Activated T-helper 17 cell treated with anti-CD3 and anti-CD28 coated beads, Interleukin-2, amount 50 U/mL, for 72 hours (primary cell): ENCODE measurements around the gene TRAT1. TPM values are rescaled to one million over a fixed set of nuclear protein-coding genes. Genes with fewer than 3 reads are reported as not detected.

Experiments used
- ATAC-seq: fragments of 150-1000 bp; cut with Tn5 transposase; replicated peaks from 2 replicates; pipeline ENCODE4 v1.10.0; 2021; ENCODE audit warnings: mild to moderate bottlenecking, moderate library complexity
- H3K27ac Mint-ChIP-seq: one replicate; pipeline ENCODE4 v1.8.0; 2022; ENCODE audit warnings: mixed read lengths
- H3K27me3 Mint-ChIP-seq: one replicate; pipeline ENCODE4 v1.8.0; 2022; ENCODE audit warnings: mixed read lengths
- H3K36me3 Mint-ChIP-seq: one replicate; pipeline ENCODE4 v1.8.0; 2022; ENCODE audit warnings: low read depth, mild to moderate bottlenecking, mixed read lengths
- H3K4me1 Mint-ChIP-seq: one replicate; pipeline ENCODE4 v1.8.0; 2022; ENCODE audit warnings: mixed read lengths
- H3K4me3 Mint-ChIP-seq: one replicate; pipeline ENCODE4 v1.8.0; 2022; ENCODE audit warnings: mild to moderate bottlenecking, mixed read lengths
- H3K9me3 Mint-ChIP-seq: one replicate; pipeline ENCODE4 v1.8.0; 2022; ENCODE audit warnings: mixed read lengths
- total RNA-seq, 2 donors: library from RNA; stranded (reverse); gene quantifications; one replicate each; pipeline ENCODE4 v1.2.3, GENCODE V29; 2022

Gene TRAT1
- total RNA-seq, 2 donors from 2014 or later: 33.0 to 56.7 TPM

GRCh38 chr3:108883373-108883772, 60.8 kb downstream of the TRAT1 start:
- no peaks in the 10 kb centered on the region for H3K9me3 Mint-ChIP-seq
- H3K36me3 Mint-ChIP-seq: no peaks in the 10 kb centered on the region
- no peak overlapping the region for H3K4me3 Mint-ChIP-seq
- ATAC-seq: peak; percentile 16
- no peaks in the 10 kb centered on the region for H3K4me1 Mint-ChIP-seq
- no peaks in the 10 kb centered on the region for H3K27me3 Mint-ChIP-seq
- no peak overlapping the region for H3K27ac Mint-ChIP-seq

GRCh38 chr3:108887121-108887520, 64.5 kb downstream of the TRAT1 start:
- no peaks in the 10 kb centered on the region for H3K9me3 Mint-ChIP-seq
- no peak overlapping the region for H3K4me3 Mint-ChIP-seq
- no peaks in the 10 kb centered on the region for H3K36me3 Mint-ChIP-seq
- no peaks in the 10 kb centered on the region for H3K4me1 Mint-ChIP-seq
- ATAC-seq: no peak
- no peak overlapping the region for H3K27ac Mint-ChIP-seq
- H3K27me3 Mint-ChIP-seq: no peaks in the 10 kb centered on the region

GRCh38 chr3:108887777-108888176, 65.2 kb downstream of the TRAT1 start:
- Mint-ChIP-seq H3K36me3 (no peaks in the 10 kb centered on the region), H3K4me3 (no peak overlapping the region), H3K27me3 (no peaks in the 10 kb centered on the region), H3K4me1 (no peaks in the 10 kb centered on the region), H3K27ac (no peak overlapping the region), H3K9me3 (no peaks in the 10 kb centered on the region)
- ATAC-seq: no peak

GRCh38 chr3:108891833-108892232, 69.2 kb downstream of the TRAT1 start:
- no peak for ATAC-seq
- no peaks in the 10 kb centered on the region for H3K36me3 Mint-ChIP-seq

GRCh38 chr3:108894981-108895380, 72.4 kb downstream of the TRAT1 start:
- no peak overlapping the region for H3K4me3 Mint-ChIP-seq
- H3K36me3 Mint-ChIP-seq: no peaks in the 10 kb centered on the region
- ATAC-seq: no peak
- H3K27me3 Mint-ChIP-seq: no peaks in the 10 kb centered on the region
- H3K27ac Mint-ChIP-seq: no peak overlapping the region
- no peaks in the 10 kb centered on the region for H3K9me3 Mint-ChIP-seq
- no peaks in the 10 kb centered on the region for H3K4me1 Mint-ChIP-seq

More at GRCh38 chr3:108891833-108892232, 69.2 kb downstream of the TRAT1 start:
- H3K4me3 Mint-ChIP-seq: no peak overlapping the region
- no peaks in the 10 kb centered on the region for H3K27me3 Mint-ChIP-seq
- no peak overlapping the region for H3K27ac Mint-ChIP-seq
- H3K4me1 Mint-ChIP-seq: no peaks in the 10 kb centered on the region
- H3K9me3 Mint-ChIP-seq: no peaks in the 10 kb centered on the region

GRCh38 chr3:108897883-108898282, 75.3 kb downstream of the TRAT1 start:
- no peaks in the 10 kb centered on the region for H3K36me3 Mint-ChIP-seq
- no peaks in the 10 kb centered on the region for H3K27me3 Mint-ChIP-seq
- peaks cover 4% of the 10 kb centered on the region for H3K4me1 Mint-ChIP-seq
- H3K4me3 Mint-ChIP-seq: no peak overlapping the region
- ATAC-seq: peak; percentile 38
- H3K27ac Mint-ChIP-seq: no peak overlapping the region
- no peaks in the 10 kb centered on the region for H3K9me3 Mint-ChIP-seq

- Mint-ChIP-seq H3K27ac (no peak overlapping the region), H3K4me1 (peaks cover 4% of the 10 kb centered on the region), H3K36me3 (no peaks in the 10 kb centered on the region)
These were observed 76.9 kb downstream of the TRAT1 start for GRCh38 chr3:108899530-108899929.

More at GRCh38 chr3:108899530-108899929, 76.9 kb downstream of the TRAT1 start:
- no peaks in the 10 kb centered on the region for H3K9me3 Mint-ChIP-seq
- no peaks in the 10 kb centered on the region for H3K27me3 Mint-ChIP-seq
- no peak overlapping the region for H3K4me3 Mint-ChIP-seq
- no peak for ATAC-seq

Other genes with a start within 250 kb of the TRAT1 start
- 10 to 100 TPM; 35.4 to 55.7 TPM for gene CIP2A, start 233.3 kb upstream of the TRAT1 start, total RNA-seq
- 10 to 100 TPM in 1 of 2 donors, 1 to 10 TPM in 1; 9.7 to 19.7 TPM for gene DZIP3, start 233.1 kb upstream of the TRAT1 start, total RNA-seq
- gene RETNLB, start 65.4 kb upstream of the TRAT1 start, total RNA-seq: not detected
- not detected for gene GUCA1C, start 131.1 kb downstream of the TRAT1 start, total RNA-seq